ENCODE results near the gene CYB561. TPM values are rescaled to one million over a fixed set of nuclear protein-coding genes. Genes with fewer than 3 reads are reported as not detected.

The CYB561 gene
- total and polyA plus RNA-seq, 2 donors (not counting 3 experiments of a cell fraction or from before 2014, with no cell fraction given) = 34.9 to 71.1 TPM

DNA sequence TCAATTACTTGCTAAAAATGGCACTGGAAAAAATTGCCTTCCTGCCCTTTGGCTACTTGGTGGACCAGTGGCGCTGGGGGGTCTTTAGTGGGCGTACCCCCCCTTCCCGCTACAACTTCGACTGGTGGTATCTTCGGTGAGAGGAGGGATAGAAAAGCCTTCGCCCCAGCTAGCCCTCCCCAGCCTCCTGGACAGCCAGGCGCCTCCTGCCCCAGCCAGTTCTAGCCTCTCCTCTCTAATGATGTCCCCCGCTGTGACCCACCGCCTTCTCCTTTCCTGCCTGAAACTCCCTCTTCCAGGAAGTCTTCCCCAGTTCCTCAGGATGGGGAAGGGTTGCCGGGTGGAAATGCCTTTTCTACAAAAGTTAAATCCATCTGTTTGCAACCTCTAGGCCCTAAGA, 36.9 kb upstream of the CYB561 start:
- Histone ChIP-seq H3K9me1 (replicated peaks; ENCODE audit: control insufficient read depth, extremely low read depth, insufficient read depth, low read length) (no peaks in the 10 kb centered on the region), H3K79me2 (ENCODE audit: control insufficient read depth, insufficient read depth, low read length) (no peaks in the 10 kb centered on the region), H3K4me2 (ENCODE audit: insufficient read depth, low read length) (no peak overlapping the region), H3K27ac (ENCODE audit: insufficient read depth, low read depth, low read length) (no peak overlapping the region), H3K27me3 (ENCODE audit: control insufficient read depth in 2 of 2, insufficient read depth in 2 of 2, low read length in 2 of 2) (no peaks in the 10 kb centered on the region), H3K9me3 (replicated peaks; ENCODE audit: control insufficient read depth, insufficient read depth, low read length) (no peaks in the 10 kb centered on the region), H4K20me1 (replicated peaks; ENCODE audit: control insufficient read depth, extremely low read depth, insufficient read depth, low read length) (no peaks in the 10 kb centered on the region), H3K9ac (replicated peaks; ENCODE audit: extremely low read depth, insufficient read depth, low read length) (no peak overlapping the region), H3K4me3 (replicated peaks in 1 of 3; ENCODE audit: insufficient read depth in 1 of 3, low read depth in 1 of 3, low read length in 3 of 3) (no peak overlapping the region), H3K36me3 (ENCODE audit: control insufficient read depth in 2 of 2, extremely low read depth in 1 of 2, insufficient read depth in 2 of 2, low read length in 2 of 2) (peaks cover 0 to 64% of the 10 kb centered on the region in 2 experiments), H3K4me1 (ENCODE audit: control insufficient read depth, extremely low read depth, insufficient read depth, low read length) (peaks cover 5% of the 10 kb centered on the region), H2AFZ (ENCODE audit: low read depth, low read length) (no peak overlapping the region)
- FAIRE-seq (no peak), DNase-seq (ENCODE audit: low read depth, low spot score) (no peak)
- TF ChIP-seq POLR2AphosphoS5 (IDR thresholded peaks at IDR 0.05; ENCODE audit: insufficient read depth, low read depth, low read length) = no peak
- TF ChIP-seq, protein P1, sequence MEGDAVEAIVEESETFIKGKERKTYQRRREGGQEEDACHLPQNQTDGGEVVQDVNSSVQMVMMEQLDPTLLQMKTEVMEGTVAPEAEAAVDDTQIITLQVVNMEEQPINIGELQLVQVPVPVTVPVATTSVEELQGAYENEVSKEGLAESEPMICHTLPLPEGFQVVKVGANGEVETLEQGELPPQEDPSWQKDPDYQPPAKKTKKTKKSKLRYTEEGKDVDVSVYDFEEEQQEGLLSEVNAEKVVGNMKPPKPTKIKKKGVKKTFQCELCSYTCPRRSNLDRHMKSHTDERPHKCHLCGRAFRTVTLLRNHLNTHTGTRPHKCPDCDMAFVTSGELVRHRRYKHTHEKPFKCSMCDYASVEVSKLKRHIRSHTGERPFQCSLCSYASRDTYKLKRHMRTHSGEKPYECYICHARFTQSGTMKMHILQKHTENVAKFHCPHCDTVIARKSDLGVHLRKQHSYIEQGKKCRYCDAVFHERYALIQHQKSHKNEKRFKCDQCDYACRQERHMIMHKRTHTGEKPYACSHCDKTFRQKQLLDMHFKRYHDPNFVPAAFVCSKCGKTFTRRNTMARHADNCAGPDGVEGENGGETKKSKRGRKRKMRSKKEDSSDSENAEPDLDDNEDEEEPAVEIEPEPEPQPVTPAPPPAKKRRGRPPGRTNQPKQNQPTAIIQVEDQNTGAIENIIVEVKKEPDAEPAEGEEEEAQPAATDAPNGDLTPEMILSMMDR (IDR thresholded peaks at IDR 0.05; ENCODE audit: extremely low read depth in 1 of 2, insufficient read depth in 1 of 2, low read depth in 1 of 2, low read length in 2 of 2) = no peak
- no peak for TF ChIP-seq POLR2A (IDR thresholded peaks at IDR 0.05; ENCODE audit: low read depth, low read length)
- TF ChIP-seq GATA2 (IDR thresholded peaks at IDR 0.05; ENCODE audit: insufficient read depth, insufficient read length, low read depth, low read length) = no peak
- no peak for TF ChIP-seq EZH2 (IDR thresholded peaks at IDR 0.05; ENCODE audit: borderline replicate concordance, low read depth, low read length, severe bottlenecking)
- TF ChIP-seq, protein P2, sequence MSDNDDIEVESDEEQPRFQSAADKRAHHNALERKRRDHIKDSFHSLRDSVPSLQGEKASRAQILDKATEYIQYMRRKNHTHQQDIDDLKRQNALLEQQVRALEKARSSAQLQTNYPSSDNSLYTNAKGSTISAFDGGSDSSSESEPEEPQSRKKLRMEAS (IDR thresholded peaks at IDR 0.05; ENCODE audit: insufficient read depth, insufficient read length) = no peak
- TF ChIP-seq FOS (IDR thresholded peaks at IDR 0.05; ENCODE audit: borderline replicate concordance, insufficient read depth, low read length) = no peak
- TF ChIP-seq MYC (IDR thresholded peaks at IDR 0.05; ENCODE audit: low read depth, low read length) = no peak
- TF ChIP-seq JUN (IDR thresholded peaks at IDR 0.05; ENCODE audit: borderline replicate concordance, insufficient read depth, insufficient read length, low read depth) = no peak
- BruUV-seq (replicated peaks) = no TSS peak
- CTCF ChIA-PET = interaction anchor here (11.1 kb wide), 1 partner anchor 53 kb away, joined by 540 read pairs; no protein-coding TSS in a partner anchor
- POLR2A ChIA-PET = interaction anchor here (0.6 kb wide), 1 partner anchor 14 kb away, joined by 5 read pairs; no protein-coding TSS in a partner anchor
- dilution Hi-C loops (cut with MboI; ENCODE audit: extremely low pct_ligation_motif_present, low sequenced_read_pairs) = no loop called here
- intact Hi-C loops (cut with micrococcal nuclease) = no loop called here

Measured in endothelial cell of umbilical vein (primary cell).